K562 (cell line): ENCODE measurements around the gene CAMSAP2.

Experiments
- CHD1 ChIP-seq: fragments of 200-600 bp; sonication (generic); IDR thresholded peaks from one replicate; pipeline ENCODE4 v1.6.1; 2012; ENCODE audit warnings: mild to moderate bottlenecking, moderate library complexity, low read length, inconsistent platforms
- FOSL1 ChIP-seq: fragments of 200-800 bp; sonication (Bioruptor generic); conservative IDR thresholded peaks from 2 replicates; pipeline ENCODE4 v1.6.1; 2016; ENCODE audit warnings: missing genetic modification characterization, missing compliant biosample characterization
- FOXP1 ChIP-seq: sonication (generic); formaldehyde crosslinking; IDR thresholded peaks from 2 replicates; pipeline ENCODE4 v1.8.0; 2022; ENCODE audit warnings: mild to moderate bottlenecking, missing genetic modification reagents
- RAD21 ChIP-seq, 2 experiments: fragments of 250-450 bp in 1 of 2; fragments of 450-650 bp in 1 of 2; sonication (Bioruptor Pico) in 1 of 2; formaldehyde crosslinking in 1 of 2; IDR thresholded peaks in 1 of 2; conservative IDR thresholded peaks in 1 of 2; 2 replicates each; pipeline versions ENCODE4 v1.4.0 to v1.8.0; 2020 to 2022; ENCODE audit warnings: mild to moderate bottlenecking in 2 of 2, moderate library complexity in 1 of 2

- TF ChIP-seq CHD1 (no peak), FOSL1 (no peak), FOXP1 (CRISPR knock-in tag) (no peak), RAD21 (CRISPR knock-in tag; conservative IDR thresholded peaks at IDR 0.05 in 1 of 2, IDR thresholded peaks at IDR 0.05 in 1 of 2) (no peak)
Measured at GRCh38 chr1:200774311-200774710, 35.6 kb downstream of the CAMSAP2 start.
